Stimulated activated memory B cell treated with anti-CD40 and anti-IgM and Interleukin-4, amounts not matched to agents 10 μg/mL and 1 μg/mL and 100 μg/mL, for 72 hours (primary cell): ENCODE results near the gene WT1.

Source experiments
- ATAC-seq: fragments of 150-1000 bp; cut with Tn5 transposase; 2 replicates; pipeline ENCODE4 v1.10.0; 2021
- H3K27ac Mint-ChIP-seq: one replicate; pipeline ENCODE4 v1.8.0; 2022; ENCODE audit warnings: mild to moderate bottlenecking, mixed read lengths
- H3K27me3 Mint-ChIP-seq: one replicate; pipeline ENCODE4 v1.8.0; 2022; ENCODE audit warnings: mixed read lengths
- H3K36me3 Mint-ChIP-seq: one replicate; pipeline ENCODE4 v1.8.0; 2022; ENCODE audit warnings: mixed read lengths
- H3K4me1 Mint-ChIP-seq: one replicate; pipeline ENCODE4 v1.8.0; 2022; ENCODE audit warnings: mixed read lengths
- H3K4me3 Mint-ChIP-seq: one replicate; pipeline ENCODE4 v1.8.0; 2022; ENCODE audit warnings: mild to moderate bottlenecking, moderate library complexity, mixed read lengths
- H3K9me3 Mint-ChIP-seq: one replicate; pipeline ENCODE4 v1.8.0; 2022; ENCODE audit warnings: mixed read lengths

The WT1 gene

DNA sequence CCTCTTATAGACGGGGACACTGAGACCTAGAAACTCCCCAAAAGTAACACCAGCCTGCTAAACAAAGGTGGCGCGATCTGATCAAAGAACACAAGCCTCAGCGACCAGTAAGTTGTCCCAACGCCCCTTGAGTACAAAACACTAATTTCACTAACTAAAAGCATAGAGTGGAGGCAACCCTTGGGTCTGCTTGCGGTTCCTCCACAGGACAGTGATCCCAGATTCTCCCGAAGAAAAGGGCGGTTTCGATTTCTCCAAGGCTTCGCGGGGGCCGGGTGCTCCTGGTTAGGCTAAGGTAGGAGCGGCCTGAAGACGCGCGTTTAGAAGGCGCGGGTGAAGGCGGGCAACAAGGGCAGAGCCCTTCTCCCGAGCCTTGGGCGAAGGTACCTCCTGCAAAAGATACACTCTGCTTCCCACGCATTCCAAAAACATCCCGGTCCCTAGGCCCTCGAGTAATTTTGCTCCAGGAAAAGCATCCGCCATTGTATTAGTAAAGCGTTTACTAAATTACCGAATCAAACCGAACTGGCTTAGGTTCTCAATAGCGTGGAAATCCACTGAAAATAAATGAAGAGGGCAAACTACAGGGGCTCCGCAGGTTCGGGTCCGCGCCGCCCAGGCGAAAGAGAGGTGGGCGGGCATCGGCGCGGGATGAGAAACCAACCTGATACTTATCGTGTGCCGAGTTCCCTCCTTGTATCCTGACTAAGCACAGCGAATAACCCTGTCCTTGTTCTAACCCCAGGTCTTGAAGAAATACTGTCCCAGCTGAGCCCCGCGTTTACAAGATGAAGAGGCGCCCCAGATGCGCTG is 2.0 kb downstream of the WT1 start:
- no peak overlapping the region for H3K4me3 Mint-ChIP-seq
- H3K9me3 Mint-ChIP-seq: peaks cover 3% of the 10 kb centered on the region
- no peaks in the 10 kb centered on the region for H3K36me3 Mint-ChIP-seq
- H3K27me3 Mint-ChIP-seq: peaks cover 97% of the 10 kb centered on the region
- no peak for ATAC-seq
- H3K4me1 Mint-ChIP-seq: peaks cover 12% of the 10 kb centered on the region
- no peak overlapping the region for H3K27ac Mint-ChIP-seq

DNA sequence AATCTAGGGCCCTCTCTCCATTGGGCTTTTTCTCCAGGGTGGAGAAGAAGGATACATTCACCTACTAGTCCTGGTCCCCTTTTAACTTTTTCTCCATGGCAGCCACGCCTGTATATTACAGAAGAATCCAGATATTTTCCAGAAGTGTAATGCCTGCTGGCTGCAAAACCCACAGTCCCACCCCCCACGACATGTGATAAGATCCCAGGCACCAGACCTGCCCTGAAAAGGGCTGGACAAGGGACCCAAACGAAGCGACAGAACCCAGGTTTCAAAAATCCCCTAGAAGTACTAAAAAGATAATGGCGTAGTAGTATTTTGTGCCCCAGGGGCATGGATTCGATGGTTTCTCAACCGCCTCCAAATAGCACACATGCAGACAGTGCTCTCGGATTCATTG is 2.8 kb downstream of the WT1 start:
- Mint-ChIP-seq H3K4me1 (peaks cover 12% of the 10 kb centered on the region), H3K9me3 (peaks cover 3% of the 10 kb centered on the region), H3K27me3 (peaks cover 97% of the 10 kb centered on the region), H3K4me3 (no peak overlapping the region), H3K27ac (no peak overlapping the region), H3K36me3 (no peaks in the 10 kb centered on the region)
- no peak for ATAC-seq

DNA sequence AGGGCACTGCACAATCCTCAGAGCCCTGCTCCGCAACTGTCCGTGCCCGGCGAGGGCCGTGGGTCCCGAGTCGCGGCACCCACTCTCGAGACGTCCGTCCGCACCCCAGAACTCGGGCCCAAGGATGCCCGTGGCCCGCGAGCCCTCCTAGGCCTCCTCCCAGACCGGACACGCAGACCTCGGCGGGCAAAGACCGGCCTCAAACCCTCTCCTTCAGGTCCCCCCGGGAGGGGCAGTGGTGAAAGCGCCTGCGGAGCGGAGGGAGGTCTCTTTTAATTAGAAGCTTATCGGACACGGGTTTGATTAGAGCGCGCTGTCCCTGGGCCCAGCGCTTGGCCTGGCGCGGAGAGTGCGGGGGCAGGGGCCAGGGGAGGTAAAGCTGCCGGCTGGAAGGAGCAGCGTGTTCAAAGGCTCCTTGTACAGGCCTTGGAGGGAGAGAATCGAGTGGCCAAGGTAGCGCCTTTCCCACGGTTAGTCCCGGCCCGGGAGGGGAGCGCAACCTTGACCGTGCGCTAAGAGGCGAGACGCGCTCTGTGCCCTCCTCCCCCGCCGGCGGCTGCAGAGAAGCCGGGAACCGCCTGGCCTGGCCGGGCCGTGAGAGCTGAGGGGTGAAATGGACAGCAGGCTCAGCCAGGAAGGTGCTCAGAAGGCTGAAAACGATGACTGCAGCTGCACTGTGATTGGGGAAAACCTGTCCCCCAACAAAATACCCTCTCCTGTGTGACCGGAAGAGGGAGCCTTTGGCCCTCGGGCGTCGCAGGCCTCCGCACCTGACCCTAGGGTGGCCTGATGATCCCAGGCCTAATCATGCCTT is 4.6 kb downstream of the WT1 start:
- no peak for ATAC-seq
- Mint-ChIP-seq H3K9me3 (peaks cover 3% of the 10 kb centered on the region), H3K27me3 (peaks cover 97% of the 10 kb centered on the region), H3K27ac (no peak overlapping the region), H3K4me3 (no peak overlapping the region), H3K4me1 (peaks cover 2% of the 10 kb centered on the region), H3K36me3 (no peaks in the 10 kb centered on the region)

DNA sequence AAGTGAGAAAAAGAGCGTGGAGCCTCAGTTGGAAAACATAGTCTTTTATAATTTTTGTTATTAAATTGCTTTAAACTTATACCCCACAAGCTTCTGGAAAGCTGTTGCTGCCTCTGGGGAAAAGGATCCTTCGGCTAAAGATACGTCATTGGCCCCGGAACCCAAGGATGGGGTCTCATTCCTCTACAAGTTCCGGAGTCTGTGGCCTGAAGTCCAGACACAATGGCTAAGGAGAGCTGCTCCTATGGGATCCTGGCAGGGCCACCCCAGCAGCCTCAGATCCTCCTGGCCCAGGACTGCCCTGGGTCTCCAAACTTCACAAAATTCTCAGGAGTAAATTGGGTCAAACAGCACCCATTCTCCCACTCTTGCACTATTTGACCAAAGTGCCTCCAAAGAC is 5.9 kb downstream of the WT1 start:
- H3K27me3 Mint-ChIP-seq: peaks cover 100% of the 10 kb centered on the region
- ATAC-seq: no peak

GRCh38 chr11:32428665-32429303 is 6.6 kb downstream of the WT1 start:
- Mint-ChIP-seq H3K4me1 (no peaks in the 10 kb centered on the region), H3K36me3 (no peaks in the 10 kb centered on the region), H3K27ac (no peak overlapping the region), H3K27me3 (peaks cover 97% of the 10 kb centered on the region), H3K9me3 (peaks cover 3% of the 10 kb centered on the region), H3K4me3 (no peak overlapping the region)
- ATAC-seq: no peak

More for the DNA sequence above, 5.9 kb downstream of the WT1 start:
- Mint-ChIP-seq H3K4me1 (no peaks in the 10 kb centered on the region), H3K27ac (no peak overlapping the region), H3K4me3 (no peak overlapping the region), H3K9me3 (peaks cover 3% of the 10 kb centered on the region), H3K36me3 (no peaks in the 10 kb centered on the region)

DNA sequence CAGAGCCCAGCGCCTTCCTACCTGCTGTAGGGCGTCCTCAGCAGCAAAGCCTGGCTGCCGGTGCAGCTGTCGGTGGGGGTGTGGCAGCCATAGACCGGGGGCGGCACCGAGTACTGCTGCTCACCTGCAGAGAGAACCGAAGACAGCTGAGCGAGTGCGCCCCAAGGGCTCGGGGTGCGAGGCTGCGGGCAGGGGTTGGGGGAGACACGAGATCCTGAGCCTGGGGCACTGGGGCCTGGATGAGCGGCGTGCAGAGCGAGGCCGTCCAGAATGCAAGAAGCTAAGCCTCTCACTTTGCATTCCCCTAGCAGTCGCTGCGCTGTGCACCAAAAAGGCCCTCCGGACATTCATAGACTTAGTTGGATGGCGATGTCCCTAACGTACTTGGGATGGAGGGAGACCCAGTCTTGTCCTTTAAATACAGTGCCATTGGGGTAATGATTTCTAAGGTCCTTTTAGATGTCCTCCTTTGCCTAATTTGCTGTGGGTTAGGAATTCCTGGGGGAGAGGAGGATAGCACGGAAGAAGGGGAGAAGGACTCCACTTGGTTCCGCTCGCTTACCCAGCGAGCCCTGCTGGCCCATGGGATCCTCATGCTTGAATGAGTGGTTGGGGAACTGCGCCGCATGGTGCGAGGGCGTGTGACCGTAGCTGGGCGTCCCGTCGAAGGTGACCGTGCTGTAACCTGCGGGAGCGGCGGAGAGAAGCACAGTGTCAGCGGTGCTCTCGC is 7.2 kb downstream of the WT1 start:
- no peak for ATAC-seq
- H3K4me1 Mint-ChIP-seq: no peaks in the 10 kb centered on the region
- H3K36me3 Mint-ChIP-seq: no peaks in the 10 kb centered on the region
- peaks cover 97% of the 10 kb centered on the region for H3K27me3 Mint-ChIP-seq
- H3K27ac Mint-ChIP-seq: no peak overlapping the region
- H3K4me3 Mint-ChIP-seq: no peak overlapping the region
- H3K9me3 Mint-ChIP-seq: peaks cover 3% of the 10 kb centered on the region

DNA sequence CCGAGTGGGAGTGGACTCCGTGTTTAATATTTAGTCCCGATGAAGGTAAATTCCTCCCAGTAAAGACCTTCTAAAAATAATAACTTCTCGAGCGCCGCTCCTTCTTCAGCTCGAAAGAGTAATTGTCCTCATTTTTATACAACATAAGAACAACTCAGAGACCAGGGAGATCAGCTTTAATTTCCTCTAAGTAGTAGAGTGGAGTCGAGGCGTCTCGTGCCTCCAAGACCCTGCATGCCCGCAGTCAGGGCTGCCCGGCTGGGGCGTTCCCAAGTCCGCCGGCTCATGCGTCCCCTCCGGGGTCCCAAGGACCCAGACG is 7.8 kb downstream of the WT1 start:
- H3K27ac Mint-ChIP-seq: no peak overlapping the region
- H3K4me3 Mint-ChIP-seq: no peak overlapping the region
- H3K4me1 Mint-ChIP-seq: no peaks in the 10 kb centered on the region
- peaks cover 3% of the 10 kb centered on the region for H3K9me3 Mint-ChIP-seq
- H3K36me3 Mint-ChIP-seq: no peaks in the 10 kb centered on the region
- ATAC-seq: no peak
- H3K27me3 Mint-ChIP-seq: peaks cover 97% of the 10 kb centered on the region

- ATAC-seq: no peak
- H3K9me3 Mint-ChIP-seq: peaks cover 3% of the 10 kb centered on the region
Observed at GRCh38 chr11:32426819-32427615, 8.3 kb downstream of the WT1 start.

GRCh38 chr11:32426192-32426591 is 9.1 kb downstream of the WT1 start:
- Mint-ChIP-seq H3K27me3 (peaks cover 95% of the 10 kb centered on the region), H3K9me3 (peaks cover 3% of the 10 kb centered on the region), H3K4me3 (no peak overlapping the region), H3K4me1 (no peaks in the 10 kb centered on the region), H3K27ac (no peak overlapping the region), H3K36me3 (no peaks in the 10 kb centered on the region)
- ATAC-seq: no peak

More at GRCh38 chr11:32426819-32427615, 8.3 kb downstream of the WT1 start:
- Mint-ChIP-seq H3K27ac (no peak overlapping the region), H3K27me3 (peaks cover 95% of the 10 kb centered on the region), H3K36me3 (no peaks in the 10 kb centered on the region), H3K4me3 (no peak overlapping the region), H3K4me1 (no peaks in the 10 kb centered on the region)

DNA sequence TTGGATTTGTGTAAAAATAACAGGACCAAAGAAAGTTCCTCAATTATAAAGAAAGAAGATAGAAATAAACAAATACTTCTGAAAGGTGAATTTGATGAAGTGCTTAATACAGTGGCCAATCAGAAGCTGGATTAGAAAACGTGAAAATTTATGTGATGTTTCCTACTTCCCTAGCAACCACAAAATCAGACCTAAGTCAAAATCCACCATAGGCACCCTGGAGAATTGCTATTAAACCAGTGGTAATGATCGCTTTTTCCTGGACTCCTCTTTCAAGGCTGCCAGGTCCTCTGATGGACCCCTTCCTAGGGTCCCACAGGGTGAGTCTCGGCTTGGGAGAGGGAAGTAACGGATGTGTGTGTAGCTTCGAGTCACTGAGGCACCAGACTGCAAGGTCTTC is 9.6 kb downstream of the WT1 start:
- H3K4me1 Mint-ChIP-seq: peaks cover 4% of the 10 kb centered on the region
- no peak overlapping the region for H3K4me3 Mint-ChIP-seq
- H3K27me3 Mint-ChIP-seq: peaks cover 95% of the 10 kb centered on the region

GRCh38 chr11:32422545-32422944 is 12.8 kb downstream of the WT1 start:
- H3K36me3 Mint-ChIP-seq: no peaks in the 10 kb centered on the region
- ATAC-seq: no peak
- H3K27me3 Mint-ChIP-seq: peaks cover 77% of the 10 kb centered on the region

More for the DNA sequence above, 9.6 kb downstream of the WT1 start:
- H3K36me3 Mint-ChIP-seq: no peaks in the 10 kb centered on the region
- H3K9me3 Mint-ChIP-seq: peaks cover 3% of the 10 kb centered on the region
- no peak for ATAC-seq
- H3K27ac Mint-ChIP-seq: no peak overlapping the region

DNA sequence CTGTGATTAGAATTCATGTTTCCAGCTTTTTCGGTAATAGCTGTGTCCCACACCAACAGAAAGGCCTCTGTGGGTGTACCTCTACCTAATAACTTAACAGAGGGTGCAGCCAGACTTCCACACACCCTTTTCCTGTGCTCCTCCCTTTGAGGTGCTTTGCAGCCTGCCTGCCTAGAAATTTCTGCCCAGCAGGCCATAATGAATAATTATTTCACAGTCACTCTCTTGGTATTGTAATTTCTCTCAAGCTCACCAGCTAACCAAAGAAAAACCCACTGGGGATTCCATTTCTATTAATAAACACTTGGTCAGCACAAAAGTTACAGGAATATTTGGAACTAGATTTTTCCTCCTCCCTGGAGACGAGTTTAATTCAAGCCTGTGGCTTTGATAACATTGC is 13.3 kb downstream of the WT1 start:
- Mint-ChIP-seq H3K4me3 (no peak overlapping the region), H3K27ac (no peak overlapping the region), H3K27me3 (peaks cover 72% of the 10 kb centered on the region), H3K36me3 (no peaks in the 10 kb centered on the region), H3K9me3 (no peaks in the 10 kb centered on the region), H3K4me1 (peaks cover 4% of the 10 kb centered on the region)
- no peak for ATAC-seq

More at GRCh38 chr11:32422545-32422944, 12.8 kb downstream of the WT1 start:
- no peak overlapping the region for H3K27ac Mint-ChIP-seq
- H3K9me3 Mint-ChIP-seq: no peaks in the 10 kb centered on the region
- H3K4me1 Mint-ChIP-seq: peaks cover 4% of the 10 kb centered on the region
- no peak overlapping the region for H3K4me3 Mint-ChIP-seq

- no peaks in the 10 kb centered on the region for H3K36me3 Mint-ChIP-seq
- H3K27ac Mint-ChIP-seq: no peak overlapping the region
- H3K4me1 Mint-ChIP-seq: peaks cover 4% of the 10 kb centered on the region
- no peaks in the 10 kb centered on the region for H3K9me3 Mint-ChIP-seq
- no peak for ATAC-seq
- no peak overlapping the region for H3K4me3 Mint-ChIP-seq
- peaks cover 69% of the 10 kb centered on the region for H3K27me3 Mint-ChIP-seq
Observed at GRCh38 chr11:32420937-32421901, 14.1 kb downstream of the WT1 start.
